Spleen (tissue), 7 donors: Measurements from ENCODE around the gene PTRHD1.

ENCODE experiments used
- CTCF ChIP-seq, 11 experiments: fragments of 200-600 bp in 7 of 11; fragments of 450-650 bp in 4 of 11; sonication (generic) in 4 of 11; IDR thresholded peaks in 8 of 11; conservative IDR thresholded peaks in 3 of 11; 1 replicate in 7 of 11; 2 replicates in 4 of 11; pipeline versions ENCODE4 v1.4.0 to v1.8.0; 2016 to 2021; ENCODE audit warnings: antibody characterized with exemption in 11 of 11, inconsistent platforms in 4 of 11, mild to moderate bottlenecking in 1 of 11
- POLR2A ChIP-seq, 3 donors: fragments of 450-650 bp; IDR thresholded peaks; one replicate each; pipeline ENCODE4 v1.5.1; 2017; ENCODE audit warnings: antibody characterized with exemption in 3 of 3, mild to moderate bottlenecking in 1 of 3
- donor health status: DM: no; HTN: no; CAD: no; lungs with moderate emphysema.
- donor health status: DM: no; HTN: no; CAD: no.
- donor health status: DM: no; HTN: no; CAD: no.

GRCh38 chr2:24824071-24824588 is 30.9 kb upstream of the PTRHD1 start:
- no peak for TF ChIP-seq CTCF (IDR thresholded peaks at IDR 0.05 in 8 of 11, conservative IDR thresholded peaks at IDR 0.05 in 3 of 11)
- no peak for TF ChIP-seq POLR2A (IDR thresholded peaks at IDR 0.05)
